HG03432 (cell line): ENCODE results near the gene FLNB.

Experiments
- ATAC-seq: cut with Tn5 transposase; IDR thresholded peaks from one replicate; pipeline ENCODE4 v1.9.1; 2021; ENCODE audit warnings: mild to moderate bottlenecking, moderate library complexity; ENCODE audit not compliant: unreplicated experiment

The FLNB gene

GRCh38 chr3:58008141-58009025 lies at the start of gene FLNB:
Gene FLNB, plus strand, starts transcription at chr3:58008422. Its CDS starts 143 bp downstream, at chr3:58008565.
- ATAC-seq: peak; percentile 75

DNA sequence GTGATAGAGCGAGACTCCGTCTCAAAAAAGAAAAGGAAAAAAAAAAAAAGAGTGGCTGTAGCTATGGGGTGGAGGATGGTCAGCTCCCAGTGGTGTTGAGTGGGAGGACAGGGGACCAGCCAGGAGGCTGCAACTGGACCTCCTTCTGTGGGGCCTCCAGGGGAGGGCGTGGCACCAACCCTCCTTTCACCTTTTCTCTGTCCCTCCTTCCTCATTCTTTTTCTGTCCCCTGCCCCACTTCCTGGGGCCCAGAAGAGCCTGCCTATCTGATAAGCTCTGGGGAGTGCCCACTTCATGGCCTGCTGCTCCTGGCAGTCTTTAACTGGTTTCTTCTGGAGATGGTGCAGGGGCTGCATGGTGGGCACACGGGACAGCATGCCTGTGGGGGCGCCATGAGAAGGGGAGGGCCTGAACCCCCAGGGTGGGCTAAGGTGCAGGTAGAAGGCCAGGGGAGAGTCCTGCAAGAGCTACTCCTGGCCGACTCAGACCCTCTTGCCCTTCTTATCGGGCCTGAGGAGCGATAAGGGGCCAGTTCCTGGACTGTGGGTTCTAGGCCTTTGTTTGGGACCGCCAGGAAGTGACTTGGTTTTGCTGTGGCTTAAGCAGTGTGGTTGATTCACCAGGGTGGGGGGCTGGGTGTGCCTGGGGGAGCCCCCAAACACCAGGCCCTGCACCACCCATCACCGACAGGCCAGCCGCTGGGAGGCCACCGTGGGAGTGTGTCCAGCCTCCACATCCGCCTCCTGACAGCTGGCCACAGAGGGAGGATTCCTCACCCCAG lies 49.4 kb upstream of the FLNB start:
- ATAC-seq: peak; percentile 42

DNA sequence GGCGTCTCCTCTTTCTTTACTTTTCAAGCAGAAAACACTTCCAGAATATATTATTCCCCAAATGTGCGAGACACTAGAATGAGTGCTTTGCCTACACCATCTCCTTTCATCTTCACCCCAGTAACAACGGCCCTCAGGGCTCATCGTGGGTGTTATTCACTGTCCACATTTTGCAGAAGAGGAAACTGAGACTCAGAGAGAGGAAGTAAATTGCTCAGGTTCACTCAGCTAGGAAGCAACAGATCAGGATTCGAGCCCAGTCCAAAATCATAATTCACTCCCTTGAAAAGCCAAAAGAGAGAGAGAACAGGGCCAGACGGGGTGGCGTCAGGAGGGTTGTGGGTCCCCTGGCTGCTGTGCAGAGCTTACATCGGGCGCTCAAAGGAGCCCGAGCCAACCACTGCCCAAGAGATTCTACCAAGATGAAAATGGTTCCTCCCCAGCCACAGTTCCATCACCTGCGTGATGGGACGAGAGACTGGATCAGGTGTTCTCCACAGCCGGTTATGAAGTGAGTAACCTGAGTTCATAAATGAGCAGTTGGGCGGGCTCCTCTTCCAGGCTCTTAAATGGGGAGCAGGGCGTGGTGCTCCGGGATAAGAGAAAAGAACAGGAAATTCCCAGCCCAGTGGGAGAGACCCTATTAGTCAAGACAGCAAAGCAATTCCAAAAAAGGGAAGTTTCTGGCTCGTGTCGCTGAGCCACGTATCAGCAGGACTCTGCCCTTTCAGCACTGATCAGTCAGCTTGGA lies 48.6 kb upstream of the FLNB start:
- peak; percentile 34 for ATAC-seq

- peak; percentile 4 for ATAC-seq
Measured at GRCh38 chr3:57960174-57960505, 48.1 kb upstream of the FLNB start.

- no peak for ATAC-seq
Measured at GRCh38 chr3:57961177-57961827, 46.9 kb upstream of the FLNB start.

- ATAC-seq: no peak
Measured at GRCh38 chr3:57961828-57962447, 46.3 kb upstream of the FLNB start.

- no peak for ATAC-seq
Measured at GRCh38 chr3:57962448-57962834, 45.8 kb upstream of the FLNB start.

DNA sequence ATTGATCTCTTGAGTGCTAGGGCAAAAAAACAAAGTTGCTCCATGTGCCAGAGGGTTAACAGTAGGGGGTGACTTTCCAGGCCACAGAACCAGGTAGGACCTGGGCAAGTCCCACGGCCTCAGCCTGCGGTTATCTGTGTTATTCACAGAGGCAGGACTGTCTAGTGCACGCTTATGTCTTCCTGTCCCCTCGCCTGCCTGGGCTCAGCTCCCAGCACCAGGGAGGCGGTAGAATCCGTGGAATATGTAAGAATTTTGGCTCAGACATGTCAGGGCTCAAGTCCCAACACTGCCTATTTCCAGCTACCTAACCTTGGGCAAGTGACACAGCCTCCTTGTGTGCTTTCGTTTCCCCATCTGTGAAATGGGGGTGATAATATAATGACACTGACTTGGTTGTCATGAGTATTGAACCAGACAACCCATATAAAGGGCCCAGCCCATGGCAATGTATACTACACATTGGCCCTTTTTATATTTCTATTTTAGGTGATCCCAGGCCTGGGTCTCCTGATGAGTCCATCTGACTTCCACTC lies 44.3 kb upstream of the FLNB start:
- ATAC-seq: no peak

DNA sequence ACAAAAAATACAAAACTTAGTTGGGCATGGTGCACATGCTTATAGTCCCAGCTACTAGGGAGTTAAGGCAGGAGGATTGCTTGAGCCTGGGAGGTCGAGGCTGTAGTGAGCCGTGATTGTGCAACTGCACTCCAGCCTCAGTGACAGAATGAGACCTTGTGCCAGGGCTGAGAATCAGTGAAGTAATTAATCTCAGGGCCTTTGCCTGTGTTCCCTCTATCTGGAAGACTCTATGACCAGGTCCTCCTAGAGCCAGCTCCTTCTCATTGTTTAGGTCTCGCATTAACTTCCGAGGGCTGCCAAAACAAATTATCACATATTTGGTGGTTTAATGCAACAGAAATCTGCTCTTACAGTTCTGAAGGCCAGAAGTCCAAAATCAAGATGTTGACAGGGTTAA lies 41.4 kb upstream of the FLNB start:
- no peak for ATAC-seq

DNA sequence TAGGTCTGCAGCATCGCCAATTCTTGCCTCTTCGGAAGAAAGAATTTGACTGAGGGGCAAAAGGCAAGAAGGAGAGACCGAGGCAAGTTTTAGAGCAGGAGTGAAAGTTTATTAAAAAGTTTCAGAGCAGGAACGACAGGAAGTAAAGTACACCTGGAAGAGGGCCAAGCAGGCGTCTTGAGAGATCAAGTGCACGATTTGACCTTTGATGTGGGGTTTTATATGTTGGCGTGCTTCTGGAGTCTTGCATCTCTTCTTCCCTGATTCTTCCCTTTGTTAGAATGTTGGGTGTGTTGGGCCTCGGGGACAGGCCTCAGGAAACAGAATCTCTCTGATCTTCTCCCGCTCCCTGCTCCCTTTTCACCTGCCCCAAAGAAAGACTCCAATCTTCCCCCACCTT lies 40.6 kb upstream of the FLNB start:
- ATAC-seq: no peak

DNA sequence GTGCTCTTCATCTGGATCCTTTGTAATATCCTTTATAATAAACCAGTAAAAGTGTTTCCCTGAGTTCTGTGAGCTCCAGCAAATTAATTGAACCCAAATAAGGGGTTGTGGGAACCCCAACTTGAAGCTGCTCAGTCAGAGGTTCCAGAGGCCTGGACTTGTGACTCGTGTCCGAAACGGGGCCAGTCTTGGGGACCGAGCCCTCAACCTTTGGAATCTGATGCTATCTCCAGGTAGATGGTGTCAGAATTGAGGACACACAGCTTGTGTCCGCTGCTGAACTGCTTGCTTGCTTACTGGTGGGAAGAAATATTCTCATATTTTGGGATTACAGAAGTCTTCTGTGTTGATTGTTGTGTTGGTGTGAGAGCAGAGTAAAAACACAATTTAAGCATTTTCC lies 39.7 kb upstream of the FLNB start:
- ATAC-seq: no peak

DNA sequence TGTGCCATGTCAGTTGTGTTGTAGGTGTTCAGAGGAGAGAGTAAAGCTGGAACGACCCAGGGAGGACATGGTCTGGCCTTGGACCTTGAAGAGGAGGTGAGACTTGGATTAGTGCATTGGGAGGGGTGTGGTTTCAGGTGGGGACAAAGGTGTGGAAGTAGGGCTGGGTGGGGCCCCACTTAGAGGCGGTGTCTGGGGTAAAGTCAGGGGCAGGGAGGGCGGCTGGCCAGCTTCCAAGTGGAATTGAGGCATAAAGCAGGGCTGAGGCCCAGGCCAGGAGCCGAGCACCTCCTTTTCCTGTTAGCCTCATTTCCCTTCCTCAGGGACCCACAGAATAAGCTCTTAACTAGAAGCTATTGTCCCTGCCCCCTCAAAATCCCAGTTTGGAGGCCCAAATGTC lies 36.2 kb upstream of the FLNB start:
- no peak for ATAC-seq

- ATAC-seq: no peak
Measured at GRCh38 chr3:57972531-57973111, 35.6 kb upstream of the FLNB start.

DNA sequence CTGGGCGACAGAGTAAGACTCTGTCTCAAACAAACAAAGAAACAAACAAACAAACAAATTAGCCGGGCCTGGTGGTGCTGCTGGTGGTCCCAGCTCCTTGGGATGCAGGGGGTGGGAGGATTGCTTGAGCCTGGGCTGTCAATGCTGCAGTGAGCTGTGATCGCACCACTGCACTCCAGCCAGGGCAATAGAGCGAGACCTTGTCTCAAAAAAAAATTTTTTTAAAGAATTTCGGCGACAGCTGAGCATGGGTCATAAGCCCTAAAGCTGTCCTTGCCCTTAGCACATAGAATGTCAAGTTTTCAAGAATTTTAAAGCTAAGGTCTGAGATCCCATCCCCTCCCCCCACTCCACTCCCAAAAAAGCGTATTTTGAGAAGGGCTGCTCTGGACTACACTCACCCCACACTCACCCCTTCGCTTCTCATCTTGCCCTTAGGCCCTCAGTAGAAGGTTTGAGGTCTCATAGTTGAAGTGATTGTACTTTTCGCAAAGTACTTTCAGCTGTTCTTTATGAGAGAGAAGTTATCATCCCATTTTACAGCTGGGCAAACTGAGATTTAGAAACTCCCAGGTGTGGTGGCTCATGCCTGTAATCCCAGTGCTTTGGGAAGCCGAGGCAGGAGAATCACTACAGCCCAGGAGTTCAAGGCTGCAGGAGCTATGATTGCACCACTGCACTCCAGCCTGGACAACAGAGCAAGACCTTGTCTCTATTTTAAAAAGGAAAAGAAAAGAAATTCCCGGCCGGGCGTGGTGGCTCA lies 34.3 kb upstream of the FLNB start:
- no peak for ATAC-seq

GRCh38 chr3:57974796-57975388 lies 33.3 kb upstream of the FLNB start:
- ATAC-seq: no peak

DNA sequence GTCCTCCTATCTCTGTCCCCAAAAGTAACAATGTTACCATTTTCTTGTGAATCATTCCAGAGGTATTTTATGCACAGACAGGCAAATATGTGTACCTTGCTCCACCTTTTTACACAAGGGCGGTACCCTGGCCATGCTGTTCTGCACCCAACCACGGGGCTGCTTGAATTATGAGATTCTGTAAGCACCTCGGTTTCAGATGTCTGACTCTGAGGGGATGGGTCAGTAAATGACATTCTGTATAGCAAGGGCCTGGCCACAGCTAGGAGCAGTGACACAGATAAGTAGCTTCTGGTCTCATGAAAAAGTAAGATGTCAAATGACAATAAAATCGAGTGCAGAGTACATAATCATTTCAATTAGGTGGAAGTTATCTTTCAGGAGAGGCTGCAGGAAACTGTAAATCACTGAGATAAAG lies 30.4 kb upstream of the FLNB start:
- ATAC-seq: no peak

GRCh38 chr3:57978316-57978715 lies 29.9 kb upstream of the FLNB start:
- ATAC-seq: no peak

DNA sequence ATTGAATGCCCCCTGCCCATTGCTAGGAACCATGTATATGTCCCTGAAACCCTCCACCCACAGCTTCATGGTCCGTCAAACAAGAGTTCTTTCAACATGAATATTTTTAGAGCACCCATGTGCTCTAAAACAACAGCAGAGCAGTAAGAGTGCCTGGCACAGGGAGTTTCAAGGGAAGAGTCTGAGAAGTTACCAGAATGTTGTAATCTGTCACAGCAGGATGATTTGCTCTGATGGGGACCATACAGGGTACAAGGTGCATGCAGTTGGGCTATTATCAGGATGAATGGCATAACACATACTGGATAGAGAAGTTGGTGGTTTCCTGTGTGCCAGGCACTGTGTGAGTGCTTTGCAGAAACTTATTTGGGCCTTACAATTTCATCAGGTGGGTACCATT lies 27.8 kb upstream of the FLNB start:
- no peak for ATAC-seq
